Heart left ventricle (tissue), 13 donors: ENCODE measurements around the gene OSBPL10.
"Not testable (repeated sequence)": the region's sequence is repeated elsewhere in the genome, so short reads cannot be mapped to it uniquely, and the experiment has no call there.

ENCODE experiments used
- CTCF ChIP-seq, 12 donors: fragments of 200-600 bp; sonication (generic) in 4 of 12; IDR thresholded peaks; one replicate each; pipeline versions ENCODE4 v1.5.0 to v1.8.0; 2018 to 2022; ENCODE audit warnings: antibody characterized with exemption in 12 of 12, mild to moderate bottlenecking in 5 of 12
- POLR2A ChIP-seq, 2 donors: fragments of 450-650 bp; IDR thresholded peaks; one replicate each; pipeline ENCODE4 v1.6.1; 2017; ENCODE audit warnings: antibody characterized with exemption in 2 of 2, mild to moderate bottlenecking in 2 of 2, moderate library complexity in 2 of 2
- donor health status: ischemic (EF 13 %, LVEDD 7.1; RV severe dilation, severe dysfunction).
- donor health status: DM: no; HTN: yes; CAD: no.
- donor health status: DM: no; HTN: no; CAD: no.
- donor health status: ischemic (EF 25% LVEDD 6.9; RV normal size, moderate dysfunction).
- donor health status: ischemic (EF 25% LVEDD 5.7; RV mildly dilated, moderate dysfunction).
- donor health status: ischemic (EF 35%, LVEDD 5.7; RV mildly dilated, moderate dysfunction).
- donor health status: nonischemic (EF 11% LVEDD 7.7; RV severe dilation, severe dysfunction).
- donor health status: DM: yes; HTN: yes; CAD: no.
- donor health status: PGD.
- donor health status: ischemic (EF 29% LVEDD 5.4; RV normal size, mild dysfunction).
- donor health status: nonischemic (EF 23%, LVEDD 6.1; RV moderate dilation, normal function).

GRCh38 chr3:31992995-31993394, 11.9 kb upstream of the OSBPL10 start:
- TF ChIP-seq CTCF, POLR2A (IDR thresholded peaks at IDR 0.05): not testable (repeated sequence)
